Measurements from ENCODE around the gene CTXND1.

DNA sequence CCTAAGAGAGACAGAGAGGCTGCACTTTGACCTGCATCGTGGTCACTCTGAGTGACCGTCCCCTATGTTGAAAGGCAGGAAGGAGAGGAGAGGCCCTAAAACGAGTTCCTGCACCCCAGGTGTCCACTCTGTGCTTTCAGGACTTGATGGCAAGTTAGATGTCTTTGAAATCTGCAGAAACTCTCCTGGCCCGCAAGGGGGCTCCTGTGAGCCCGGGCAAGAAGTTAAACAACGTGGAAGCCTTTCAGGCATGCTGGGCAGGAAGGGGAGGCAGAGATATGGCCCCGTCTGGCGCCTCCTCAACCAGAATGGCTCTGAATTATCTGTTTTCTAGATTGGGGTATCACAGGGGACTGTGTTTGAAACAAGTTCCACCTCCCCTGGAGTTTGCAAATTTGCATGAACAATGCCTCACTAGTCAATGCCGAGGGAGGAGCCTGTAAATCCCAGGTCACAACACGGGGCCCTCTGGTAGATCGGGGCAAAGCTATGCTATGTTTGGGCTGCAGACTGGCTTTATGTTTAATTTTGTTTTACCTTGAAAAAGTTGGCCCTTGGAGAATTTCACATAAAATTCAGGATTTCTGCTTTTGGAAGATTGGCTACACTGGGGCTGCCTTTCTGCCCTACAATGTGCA, 9.8 kb downstream of the CTXND1 start:
- TF ChIP-seq POLR2A (IDR thresholded peaks at IDR 0.05; ENCODE audit: low read length) (no peak), CTCF (IDR thresholded peaks at IDR 0.05) (peak; percentile 51)
